ENCODE measurements around the gene NDUFS8.

DNA sequence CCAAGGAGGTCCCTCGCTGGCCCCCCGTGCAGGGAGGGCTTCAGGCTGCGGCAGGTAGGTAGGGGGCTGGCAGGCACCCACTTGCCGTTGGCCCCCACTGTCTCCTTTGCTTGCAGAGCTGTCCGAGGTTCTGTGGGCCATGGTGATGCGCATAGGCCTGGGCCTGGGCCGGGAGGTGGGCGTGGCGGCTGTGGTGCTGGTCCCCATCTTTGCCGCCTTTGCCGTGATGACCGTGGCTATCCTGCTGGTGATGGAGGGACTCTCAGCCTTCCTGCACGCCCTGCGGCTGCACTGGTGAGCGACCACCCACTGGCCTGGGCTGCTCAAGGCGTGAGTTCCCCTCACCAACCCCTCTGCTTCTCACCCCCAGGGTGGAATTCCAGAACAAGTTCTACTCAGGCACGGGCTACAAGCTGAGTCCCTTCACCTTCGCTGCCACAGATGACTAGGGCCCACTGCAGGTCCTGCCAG, 19.9 kb downstream of the NDUFS8 start:
- no peak for TF ChIP-seq EZH2 (IDR thresholded peaks at IDR 0.05; ENCODE audit: low read depth, unreplicated experiment)
- TF ChIP-seq CTCF (conservative IDR thresholded peaks at IDR 0.05; ENCODE audit: low read depth in 2 of 2), result no peak
- no peak for TF ChIP-seq POLR2AphosphoS5 (IDR thresholded peaks at IDR 0.05; ENCODE audit: low read depth)
- no peak for TF ChIP-seq STAT1 (IDR thresholded peaks at IDR 0.05; ENCODE audit: unreplicated experiment)
- TF ChIP-seq CREB1 (CRISPR knock-in tag; IDR thresholded peaks at IDR 0.05; ENCODE audit: low read depth), result no peak
- TF ChIP-seq, protein P1, sequence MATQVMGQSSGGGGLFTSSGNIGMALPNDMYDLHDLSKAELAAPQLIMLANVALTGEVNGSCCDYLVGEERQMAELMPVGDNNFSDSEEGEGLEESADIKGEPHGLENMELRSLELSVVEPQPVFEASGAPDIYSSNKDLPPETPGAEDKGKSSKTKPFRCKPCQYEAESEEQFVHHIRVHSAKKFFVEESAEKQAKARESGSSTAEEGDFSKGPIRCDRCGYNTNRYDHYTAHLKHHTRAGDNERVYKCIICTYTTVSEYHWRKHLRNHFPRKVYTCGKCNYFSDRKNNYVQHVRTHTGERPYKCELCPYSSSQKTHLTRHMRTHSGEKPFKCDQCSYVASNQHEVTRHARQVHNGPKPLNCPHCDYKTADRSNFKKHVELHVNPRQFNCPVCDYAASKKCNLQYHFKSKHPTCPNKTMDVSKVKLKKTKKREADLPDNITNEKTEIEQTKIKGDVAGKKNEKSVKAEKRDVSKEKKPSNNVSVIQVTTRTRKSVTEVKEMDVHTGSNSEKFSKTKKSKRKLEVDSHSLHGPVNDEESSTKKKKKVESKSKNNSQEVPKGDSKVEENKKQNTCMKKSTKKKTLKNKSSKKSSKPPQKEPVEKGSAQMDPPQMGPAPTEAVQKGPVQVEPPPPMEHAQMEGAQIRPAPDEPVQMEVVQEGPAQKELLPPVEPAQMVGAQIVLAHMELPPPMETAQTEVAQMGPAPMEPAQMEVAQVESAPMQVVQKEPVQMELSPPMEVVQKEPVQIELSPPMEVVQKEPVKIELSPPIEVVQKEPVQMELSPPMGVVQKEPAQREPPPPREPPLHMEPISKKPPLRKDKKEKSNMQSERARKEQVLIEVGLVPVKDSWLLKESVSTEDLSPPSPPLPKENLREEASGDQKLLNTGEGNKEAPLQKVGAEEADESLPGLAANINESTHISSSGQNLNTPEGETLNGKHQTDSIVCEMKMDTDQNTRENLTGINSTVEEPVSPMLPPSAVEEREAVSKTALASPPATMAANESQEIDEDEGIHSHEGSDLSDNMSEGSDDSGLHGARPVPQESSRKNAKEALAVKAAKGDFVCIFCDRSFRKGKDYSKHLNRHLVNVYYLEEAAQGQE (IDR thresholded peaks at IDR 0.05; ENCODE audit: unreplicated experiment), result no peak
- TF ChIP-seq ZNF331 (CRISPR knock-in tag; IDR thresholded peaks at IDR 0.05; ENCODE audit: low read depth), result no peak
- no peak for TF ChIP-seq EZH2phosphoT487 (IDR thresholded peaks at IDR 0.05; ENCODE audit: unreplicated experiment)

Data from GM23338 (cell line).